A673 (cell line): ENCODE data around the gene FAM83B. TPM values are rescaled to one million over a fixed set of nuclear protein-coding genes. Genes with fewer than 3 reads are reported as not detected.

Experiments used
- BruUV-seq: library from RNA; stranded (reverse); fragments of 400-500 nt; replicated peaks from 2 replicates; lab custom pipeline; 2021; lab: Mats Ljungman, UMichigan
- CTCF ChIA-PET: fragments of 300-600 bp; sonication (Branson Sonifier 250); formaldehyde crosslinking; loops from one replicate; lab custom pipeline; 2022; ENCODE audit warnings: antibody characterized with exemption; lab: Charles Lee
- POLR2A ChIA-PET: fragments of 300-600 bp; sonication (Branson Sonifier 250); formaldehyde crosslinking; loops from one replicate; lab custom pipeline; 2022; ENCODE audit warnings: antibody characterized with exemption; ENCODE audit not compliant: low non-redundant PET; lab: Charles Lee
- DNase-seq: peaks from one replicate; pipeline ENCODE4 v3.0.0-alpha.2; 2015; ENCODE audit warnings: low spot score
- H3K27ac ChIP-seq: fragments of 200-600 bp; sonication (generic); 2 replicates; pipeline ENCODE4 v1.5.1; 2016; ENCODE audit warnings: mixed run types, low read depth, mild to moderate bottlenecking, mixed read lengths, antibody characterized with exemption, low read length; ENCODE audit not compliant: poor library complexity, severe bottlenecking
- H3K27me3 ChIP-seq: fragments of 200-600 bp; sonication (generic); replicated peaks from 2 replicates; pipeline ENCODE4 v1.6.1; 2017; ENCODE audit warnings: mixed run types, low read depth, mild to moderate bottlenecking, mixed read lengths, antibody characterized with exemption, low read length; ENCODE audit not compliant: insufficient read depth, poor library complexity
- H3K36me3 ChIP-seq: fragments of 200-600 bp; sonication (generic); 2 replicates; pipeline ENCODE4 v1.6.1; 2016; ENCODE audit warnings: mixed run types, mild to moderate bottlenecking, mixed read lengths, antibody characterized with exemption, low read length; ENCODE audit not compliant: insufficient read depth, poor library complexity, severe bottlenecking
- H3K4me1 ChIP-seq: fragments of 200-600 bp; sonication (generic); 2 replicates; pipeline ENCODE4 v1.6.1; 2017; ENCODE audit warnings: mixed run types, mild to moderate bottlenecking, mixed read lengths, antibody characterized with exemption, low read length; ENCODE audit not compliant: insufficient read depth, poor library complexity, severe bottlenecking
- H3K4me3 ChIP-seq: fragments of 200-600 bp; sonication (generic); 2 replicates; pipeline ENCODE4 v1.5.1; 2016; ENCODE audit warnings: low read depth, mixed run types, mild to moderate bottlenecking, mixed read lengths, low read length; ENCODE audit not compliant: poor library complexity, severe bottlenecking
- H3K9me3 ChIP-seq: fragments of 200-600 bp; sonication (generic); 2 replicates; pipeline ENCODE4 v1.6.1; 2016; ENCODE audit warnings: mixed run types, low read depth, mild to moderate bottlenecking, mixed read lengths, antibody characterized with exemption, low read length; ENCODE audit not compliant: poor library complexity, severe bottlenecking
- CTCF ChIP-seq: fragments of 300-800, 200-600 bp; sonication (generic); conservative IDR thresholded peaks from 2 replicates; pipeline ENCODE4 v1.5.1; 2017; ENCODE audit warnings: low read depth, mild to moderate bottlenecking, antibody characterized with exemption, low read length, moderate library complexity, mixed read lengths
- EZH2 ChIP-seq: fragments of 200-600 bp; sonication (generic); IDR thresholded peaks from 2 replicates; pipeline ENCODE4 v1.6.1; 2017; ENCODE audit warnings: borderline replicate concordance, low read depth, mild to moderate bottlenecking, mixed read lengths, antibody characterized with exemption, low read length; ENCODE audit not compliant: poor library complexity, severe bottlenecking
- intact Hi-C: fragments of 100-400 bp; cut with micrococcal nuclease; formaldehyde crosslinking; loops from one replicate; pipeline ENCODE4 v1.10.0; 2022; ENCODE audit not compliant: unreplicated experiment
- total RNA-seq: library from RNA; stranded (reverse); gene quantifications from 2 replicates; pipeline ENCODE4 v1.2.3, GENCODE V29; 2021

Gene FAM83B
- total RNA-seq, 1 experiment from 2014 or later: 0.41 TPM

GRCh38 chr6:54876365-54876764 lies 29.8 kb downstream of the FAM83B start:
- intact Hi-C loops: no loop called here
- Histone ChIP-seq H3K36me3 (no peaks in the 10 kb centered on the region), H3K27me3 (no peaks in the 10 kb centered on the region), H3K27ac (no peak overlapping the region), H3K9me3 (no peaks in the 10 kb centered on the region), H3K4me3 (no peak overlapping the region), H3K4me1 (no peaks in the 10 kb centered on the region)
- TF ChIP-seq EZH2: no peak
- no TSS peak for BruUV-seq
- ChIA-PET CTCF (no interaction called here), POLR2A (no interaction called here)
- no peak for DNase-seq

- no TSS peak for BruUV-seq
- no peaks in the 10 kb centered on the region for H3K9me3 ChIP-seq
- CTCF ChIA-PET: no interaction called here
- H3K4me3 ChIP-seq: no peak overlapping the region
- intact Hi-C loops: no loop called here
- no peak for TF ChIP-seq CTCF
- TF ChIP-seq EZH2: no peak
- DNase-seq: no peak
- POLR2A ChIA-PET: no interaction called here
- H3K4me1 ChIP-seq: no peaks in the 10 kb centered on the region
- no peaks in the 10 kb centered on the region for H3K36me3 ChIP-seq
- H3K27me3 ChIP-seq: no peaks in the 10 kb centered on the region
- no peak overlapping the region for H3K27ac ChIP-seq
These were observed 30.3 kb downstream of the FAM83B start for GRCh38 chr6:54876871-54877270.

GRCh38 chr6:54877713-54878317 lies 31.2 kb downstream of the FAM83B start:
- no peak for TF ChIP-seq EZH2
- no peak for TF ChIP-seq CTCF
- intact Hi-C loops: no loop called here
- no peak for DNase-seq
- Histone ChIP-seq H3K27ac (no peak overlapping the region), H3K4me1 (no peaks in the 10 kb centered on the region), H3K4me3 (no peak overlapping the region), H3K9me3 (no peaks in the 10 kb centered on the region), H3K27me3 (no peaks in the 10 kb centered on the region), H3K36me3 (no peaks in the 10 kb centered on the region)
- ChIA-PET CTCF (no interaction called here), POLR2A (no interaction called here)
- no TSS peak for BruUV-seq

GRCh38 chr6:54878718-54879117 lies 32.1 kb downstream of the FAM83B start:
- no peak for DNase-seq
- CTCF ChIA-PET: no interaction called here
- TF ChIP-seq EZH2 (no peak), CTCF (0 out of 2 replicates have a peak, but pooled peaks have one; percentile 26)
- POLR2A ChIA-PET: no interaction called here
- intact Hi-C loops: no loop called here
- Histone ChIP-seq H3K27ac (no peak overlapping the region), H3K9me3 (no peaks in the 10 kb centered on the region), H3K36me3 (no peaks in the 10 kb centered on the region), H3K4me1 (no peaks in the 10 kb centered on the region), H3K4me3 (no peak overlapping the region), H3K27me3 (no peaks in the 10 kb centered on the region)
- no TSS peak for BruUV-seq
